ENCODE measurements around the gene ELL2.
"Not testable (repeated sequence)": the region's sequence is repeated elsewhere in the genome, so short reads cannot be mapped to it uniquely, and the experiment has no call there.

Gene ELL2

DNA sequence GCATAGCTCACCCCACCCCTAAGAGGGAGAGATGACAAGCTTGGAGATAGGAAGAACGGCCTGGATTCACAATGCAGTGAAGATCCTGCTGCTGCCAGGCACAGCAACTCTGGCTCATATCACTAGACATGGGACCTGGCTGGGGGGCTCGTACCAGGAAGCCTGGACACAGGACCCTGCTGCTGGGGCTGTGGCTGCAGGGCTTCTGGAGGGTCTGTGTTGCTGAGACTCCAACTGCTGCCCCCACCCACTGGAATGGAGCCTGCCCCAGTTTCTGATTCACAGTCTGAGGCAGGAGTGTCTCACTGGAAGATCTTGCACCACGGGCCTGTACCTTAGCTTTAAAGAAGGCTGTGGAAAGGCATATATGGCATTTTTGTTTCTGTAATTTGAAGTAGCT lies 108.2 kb downstream of the ELL2 start:
- FAIRE-seq = no peak

DNA sequence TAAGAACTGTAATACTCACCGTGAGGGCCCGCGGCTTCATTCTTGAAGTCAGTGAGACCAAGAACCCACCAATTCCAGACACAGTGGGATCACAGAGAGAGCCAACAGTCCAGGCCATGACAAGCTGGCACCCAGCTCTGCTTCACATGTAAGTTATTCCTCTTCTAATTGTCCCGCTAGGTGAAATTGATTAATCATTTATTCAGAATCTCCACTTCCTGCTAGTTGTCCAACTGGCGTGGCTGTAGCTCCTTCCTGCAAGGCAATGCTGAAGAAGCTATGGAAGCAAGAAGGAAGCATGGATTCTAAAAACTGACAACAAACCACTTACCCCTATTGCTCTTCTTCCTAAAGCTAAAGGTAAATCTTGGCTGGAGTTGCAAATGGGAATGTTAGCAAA lies 109.1 kb downstream of the ELL2 start:
- FAIRE-seq = no peak

DNA sequence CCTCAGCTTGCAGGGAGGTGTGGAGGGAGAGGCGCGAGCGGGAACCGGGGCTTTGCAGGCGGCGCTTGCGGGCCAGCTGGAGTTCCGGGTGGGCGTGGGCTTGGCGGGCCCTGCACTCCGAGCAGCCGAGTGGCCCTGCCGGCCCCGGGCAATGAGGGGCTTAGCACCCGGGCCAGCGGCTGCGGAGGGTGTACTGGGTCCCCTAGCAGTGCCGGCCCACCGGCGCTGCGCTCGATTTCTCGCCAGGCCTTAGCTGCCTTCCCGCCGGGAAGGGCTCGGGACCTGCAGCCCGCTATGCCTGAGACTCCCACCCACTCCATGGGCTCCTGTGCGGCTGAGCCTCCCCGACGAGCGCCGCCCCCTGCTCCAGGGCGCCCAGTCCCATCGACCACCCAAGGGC lies 110.5 kb downstream of the ELL2 start:
- not testable (repeated sequence) for FAIRE-seq

DNA sequence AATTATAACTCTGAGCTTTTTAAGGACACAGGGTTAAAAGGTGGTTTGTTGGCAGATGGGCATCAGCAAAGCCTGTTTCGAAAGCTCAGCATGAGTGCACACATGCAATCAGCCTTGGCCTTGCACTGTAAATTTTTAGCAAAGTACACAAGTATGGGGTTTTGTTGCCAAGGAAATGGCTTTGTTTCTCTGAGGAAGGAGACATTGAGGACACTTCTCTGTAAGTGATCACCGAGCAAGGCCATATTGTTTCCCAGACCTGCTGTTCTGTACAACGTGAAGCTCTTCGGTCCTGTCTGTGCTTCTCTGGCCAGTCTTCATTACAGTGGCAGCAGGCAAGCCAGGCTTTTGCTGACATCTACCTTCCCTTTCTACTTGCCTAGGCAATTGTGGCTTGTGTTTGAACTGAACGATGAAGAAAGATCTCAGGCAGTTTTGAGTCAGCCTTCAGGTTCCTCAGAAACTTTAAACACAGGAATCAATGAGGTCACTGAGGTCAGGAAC lies 111.2 kb downstream of the ELL2 start:
- no peak for FAIRE-seq

DNA sequence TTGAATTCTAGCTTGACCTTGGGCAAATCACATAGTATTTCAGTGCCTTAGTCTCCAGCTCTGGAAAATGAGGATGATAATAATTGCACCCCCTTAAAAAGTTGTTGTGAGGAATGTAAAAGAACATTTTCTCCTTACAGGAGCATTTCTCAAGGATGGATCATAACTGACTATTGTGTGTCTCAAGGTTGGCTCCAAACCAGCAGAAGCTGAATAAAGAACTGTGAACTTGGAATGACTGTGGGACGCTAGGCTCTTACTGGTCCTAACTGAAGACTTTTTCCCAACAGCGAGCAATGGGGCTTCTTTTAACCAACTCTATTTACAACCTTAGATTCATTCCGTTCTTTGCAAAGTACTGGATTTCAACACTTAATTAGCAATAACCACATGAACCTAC lies 113.0 kb downstream of the ELL2 start:
- no peak for FAIRE-seq

DNA sequence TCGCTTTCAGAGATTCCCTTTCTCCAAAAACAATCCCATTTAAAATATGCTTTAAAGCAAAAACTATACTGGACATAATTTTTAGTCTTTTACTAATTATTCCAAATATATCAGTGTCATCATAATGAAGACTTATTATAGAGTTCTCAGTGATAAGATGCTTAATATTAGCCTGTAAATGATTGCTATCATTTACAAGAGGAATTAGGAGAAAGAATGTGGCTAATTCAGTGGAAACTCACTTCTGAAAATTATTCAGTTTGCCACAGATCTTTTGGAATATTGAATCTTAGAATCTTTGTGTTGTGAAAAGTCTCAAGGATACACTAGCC lies 114.4 kb downstream of the ELL2 start:
- FAIRE-seq = no peak

DNA sequence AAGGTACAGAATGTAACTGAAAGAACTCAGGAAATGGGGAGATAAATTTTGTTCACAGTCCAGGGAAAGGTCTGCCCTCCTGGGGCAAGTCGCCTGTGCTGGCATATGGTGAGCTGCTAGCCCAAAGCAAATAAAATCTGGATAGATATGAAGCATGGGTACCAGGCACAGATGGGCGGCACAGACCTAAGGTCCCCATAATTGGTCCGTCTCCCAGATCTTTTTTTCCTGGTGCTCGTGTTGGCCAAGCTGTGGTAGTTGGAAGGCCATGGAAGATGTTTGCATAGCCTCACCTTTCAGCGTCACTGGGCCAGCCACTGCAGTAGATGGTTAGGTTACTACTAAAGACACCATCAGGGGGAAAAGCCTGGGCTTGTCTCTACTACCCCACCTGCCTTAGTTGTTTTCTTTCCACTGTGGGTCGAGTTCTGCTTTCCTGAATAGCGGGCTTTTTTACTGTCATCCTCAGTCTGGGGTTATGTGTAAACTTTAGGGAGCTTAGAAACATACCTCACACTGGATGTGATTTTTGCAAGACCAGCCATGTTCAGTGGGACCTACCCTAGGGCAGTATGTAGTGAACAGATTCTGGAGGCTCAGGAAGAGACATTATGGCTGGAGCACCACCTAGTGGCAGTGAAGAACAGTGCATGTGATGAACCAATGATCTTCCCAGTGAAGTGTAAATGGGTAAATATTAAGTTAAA lies 114.9 kb downstream of the ELL2 start:
- no peak for FAIRE-seq

DNA sequence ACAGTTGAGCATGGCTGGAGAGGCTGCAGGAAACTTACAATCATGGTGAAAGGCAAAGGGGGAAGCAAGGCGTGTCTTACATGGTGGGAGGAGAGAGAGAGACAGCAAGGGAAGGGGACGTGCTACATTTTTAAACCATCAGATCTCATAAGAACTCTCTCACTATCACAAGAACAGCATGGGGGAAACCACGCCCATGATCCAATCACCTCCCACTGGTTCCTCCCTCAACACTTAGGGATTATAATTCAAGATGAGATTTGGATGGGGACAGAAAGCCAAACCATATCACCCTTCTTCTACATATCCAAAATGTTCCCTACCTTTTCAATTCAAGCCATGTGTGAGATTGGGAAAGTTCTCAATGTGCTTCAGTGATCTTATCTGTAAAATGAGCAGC lies 116.3 kb downstream of the ELL2 start:
- FAIRE-seq = no peak

DNA sequence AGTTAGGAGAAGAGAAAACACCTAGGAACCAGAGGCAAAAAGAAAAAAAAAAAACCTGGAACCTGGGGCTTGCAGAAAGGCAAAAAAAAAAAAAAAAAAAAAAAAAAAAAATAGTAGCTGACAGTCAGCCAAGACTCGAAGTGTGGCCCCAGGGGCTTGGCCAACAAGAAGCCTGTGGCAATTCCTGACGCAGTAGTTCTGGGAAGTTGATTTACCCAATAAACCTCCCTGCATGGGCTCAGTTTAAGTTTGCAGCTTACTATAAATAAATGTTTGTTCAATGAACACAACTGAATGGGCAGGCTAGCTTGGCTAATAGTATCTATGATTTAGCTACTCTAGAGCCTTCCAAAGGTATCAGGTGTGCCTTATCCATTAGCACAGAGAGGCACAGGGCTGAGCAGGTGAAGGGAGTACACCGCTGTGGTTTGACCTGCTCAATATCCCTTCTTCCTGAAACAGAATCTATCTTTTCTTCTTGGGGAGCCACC lies 117.9 kb downstream of the ELL2 start:
- no peak for FAIRE-seq

DNA sequence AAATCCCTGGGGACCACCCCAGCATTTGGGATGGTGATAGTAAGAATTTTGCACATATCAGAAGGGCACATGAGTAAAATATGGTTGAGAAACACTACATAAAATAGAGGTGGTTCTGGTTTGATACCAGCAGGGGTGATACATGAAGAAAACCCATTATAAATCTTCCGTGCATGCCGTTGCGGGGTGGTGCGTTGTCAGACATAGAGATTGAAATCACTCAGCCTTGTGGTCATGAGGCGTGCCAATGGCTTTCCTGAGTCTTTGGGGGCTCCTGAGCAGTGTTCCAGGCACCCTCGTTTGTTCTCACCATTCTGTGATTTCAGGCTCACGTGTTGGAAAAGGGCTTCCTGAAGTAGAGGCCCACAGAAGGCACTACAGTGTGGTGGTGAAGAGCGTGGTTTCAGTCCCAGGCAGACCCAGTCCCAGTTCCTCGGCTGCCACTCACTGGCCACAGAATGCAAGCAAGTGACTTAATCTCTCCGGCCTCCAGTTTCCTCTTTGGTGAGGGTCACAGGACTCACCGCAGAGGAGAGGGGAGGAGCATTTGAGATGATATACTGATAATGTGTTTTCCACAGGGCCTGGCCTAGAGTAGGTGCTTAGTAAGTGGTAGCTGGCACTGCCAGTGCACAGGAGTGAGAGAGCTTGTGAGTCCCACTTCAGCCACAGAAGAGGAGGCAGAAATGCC lies 118.7 kb downstream of the ELL2 start:
- FAIRE-seq = no peak

DNA sequence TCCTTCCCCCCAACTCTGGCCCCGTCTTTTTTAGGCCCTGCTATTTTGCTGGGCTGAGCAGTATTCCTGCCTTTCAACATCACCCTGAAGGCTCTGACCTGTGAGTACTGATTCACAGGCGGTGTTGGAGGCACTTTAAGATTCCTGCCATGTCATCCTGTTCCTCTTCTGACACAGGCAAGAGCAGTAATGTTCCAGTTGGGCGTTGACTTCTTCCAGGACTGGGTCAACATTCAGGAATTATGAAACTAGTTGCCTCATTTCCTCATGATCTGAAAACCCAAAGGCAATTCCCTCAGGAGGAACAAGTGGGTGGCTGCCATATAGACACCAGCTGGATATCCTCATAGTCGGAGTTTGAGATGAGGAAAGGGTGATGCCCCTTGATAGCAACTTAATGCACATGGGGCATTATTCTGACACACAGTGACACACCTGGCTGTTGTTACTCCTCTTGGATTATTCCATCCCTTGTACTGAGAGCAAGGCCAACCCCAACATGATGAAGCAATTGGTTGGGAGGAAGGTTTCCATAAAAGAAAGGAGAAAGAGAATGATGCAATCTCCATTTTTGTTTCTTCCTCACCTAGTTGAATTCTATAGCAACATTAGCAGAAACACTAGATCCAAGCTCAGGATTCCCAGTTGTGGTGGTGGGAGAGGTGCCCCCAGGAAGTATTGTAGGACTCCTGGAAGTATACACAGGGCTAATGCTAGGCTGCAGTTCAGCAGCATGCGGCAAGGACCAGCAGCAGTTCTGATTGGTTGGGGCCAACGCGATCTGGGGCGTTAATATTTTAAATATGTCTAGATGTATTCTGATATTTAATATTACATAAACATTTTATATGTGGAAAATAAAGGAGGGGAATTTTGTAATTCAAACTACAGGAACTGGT lies 119.5 kb downstream of the ELL2 start:
- FAIRE-seq = no peak

DNA sequence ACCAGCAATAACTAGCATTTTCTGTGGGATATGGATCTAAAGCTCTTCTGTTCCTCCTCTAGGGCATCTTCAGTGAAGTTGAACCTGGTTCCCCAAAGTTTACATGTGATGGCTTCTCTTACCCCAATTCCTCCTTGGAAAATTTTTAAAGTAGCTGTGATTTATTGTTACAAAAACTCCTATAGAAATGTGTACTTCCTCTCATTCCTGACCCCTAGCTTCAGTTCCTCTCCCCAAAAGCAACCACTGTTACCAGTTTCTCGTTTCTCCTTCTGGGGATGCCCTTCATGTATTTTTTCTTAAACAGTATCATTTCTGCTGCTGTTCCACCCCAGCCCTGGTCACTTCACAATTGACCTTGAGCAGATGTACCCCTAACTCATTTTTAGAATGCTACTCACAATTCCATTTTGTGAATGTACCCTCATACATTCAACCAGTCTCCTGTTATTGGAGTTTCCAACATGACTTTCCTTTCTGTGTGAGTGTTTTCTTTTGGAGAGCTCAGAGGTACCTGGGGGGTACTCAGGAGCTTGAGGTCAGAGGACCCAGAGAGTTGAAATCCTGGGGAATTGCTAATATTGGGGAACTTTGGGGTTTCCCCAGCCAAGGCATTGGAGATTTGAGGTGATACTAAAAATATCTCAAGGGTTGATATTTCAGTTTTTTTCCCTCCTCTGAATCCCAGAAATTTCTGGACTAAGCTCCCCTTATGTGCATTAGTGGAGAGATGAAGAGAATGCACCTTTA lies 120.5 kb downstream of the ELL2 start:
- FAIRE-seq = no peak

DNA sequence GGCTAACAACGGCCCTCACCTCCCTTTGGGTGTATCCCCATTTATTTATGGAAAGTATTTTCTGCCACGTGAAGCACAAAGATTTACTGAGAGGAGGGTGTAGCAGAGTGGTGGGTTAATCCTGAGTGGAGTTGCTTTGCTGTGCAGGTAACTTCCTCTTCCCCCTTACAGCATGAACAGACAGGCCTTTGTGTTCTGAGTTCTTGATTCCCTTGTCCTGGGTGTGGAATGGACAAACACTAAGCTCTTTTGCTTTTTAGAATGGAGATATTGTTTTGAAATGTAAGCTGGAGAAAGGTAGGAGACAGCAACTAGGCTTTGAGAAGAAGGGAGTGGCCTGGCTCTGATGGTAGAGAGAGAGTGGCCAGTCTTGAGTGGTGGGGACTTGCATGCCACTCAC lies 122.0 kb downstream of the ELL2 start:
- FAIRE-seq = no peak

DNA sequence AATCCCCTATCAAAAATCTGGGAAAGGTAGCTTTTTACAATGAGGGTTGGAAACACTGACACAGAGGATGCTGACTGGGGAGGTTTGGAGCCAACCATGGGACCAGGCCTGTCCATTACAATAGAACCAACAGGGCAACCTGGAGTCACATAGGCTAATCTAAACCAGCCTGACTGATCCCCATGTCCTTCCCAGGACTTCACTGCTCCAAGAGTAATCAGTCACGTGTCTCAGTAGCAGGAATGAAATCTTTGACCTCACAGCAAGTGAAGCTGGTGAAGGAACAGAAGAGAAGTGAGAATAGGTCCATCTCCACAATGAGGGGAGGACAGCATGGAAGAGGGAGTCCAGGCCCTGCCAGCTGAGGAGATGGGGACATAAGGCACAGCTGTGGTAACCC lies 123.1 kb downstream of the ELL2 start:
- no peak for FAIRE-seq

DNA sequence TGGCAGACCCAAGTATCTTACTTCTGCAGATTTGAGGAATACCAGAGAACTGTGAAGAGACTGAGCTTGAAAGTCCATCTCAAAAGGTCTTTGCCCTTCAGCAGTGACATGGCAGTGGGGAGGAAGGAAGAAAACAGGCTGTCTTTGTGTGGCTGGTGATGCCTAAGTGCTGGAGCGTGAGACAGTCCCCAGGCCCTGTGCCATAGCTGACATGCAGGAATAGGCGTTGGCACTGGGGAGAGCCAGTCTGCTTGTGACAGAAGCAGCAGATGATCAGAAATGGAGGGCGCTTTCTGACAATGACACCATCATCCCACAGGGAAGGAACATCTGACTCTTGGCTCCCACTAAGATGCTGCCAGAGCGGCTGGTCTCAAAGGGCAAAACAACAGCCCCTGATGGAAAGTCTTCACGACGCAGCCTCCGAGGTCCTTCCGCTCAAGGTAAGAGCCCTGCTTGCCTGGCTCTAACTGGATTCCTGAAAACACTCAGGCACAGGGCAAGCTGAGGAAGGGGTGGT lies 123.6 kb downstream of the ELL2 start:
- no peak for FAIRE-seq

DNA sequence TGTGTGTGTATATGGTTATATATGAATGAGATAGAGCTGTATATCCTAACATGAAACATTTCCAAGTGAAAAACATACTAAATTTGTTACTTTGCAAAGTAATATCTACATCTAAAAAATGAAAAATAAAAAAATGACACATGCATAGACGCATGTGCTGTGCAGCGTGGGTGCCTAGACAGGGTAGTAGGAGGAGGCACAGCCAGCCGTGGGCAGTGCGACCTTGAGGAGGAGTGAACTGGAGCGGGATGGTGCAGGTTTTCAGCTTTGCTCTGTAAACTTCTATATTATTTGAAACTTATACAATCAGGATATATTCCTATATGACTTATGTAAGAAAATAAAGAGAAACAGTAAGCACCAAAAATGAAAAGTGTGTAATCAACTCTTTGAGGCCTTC lies 124.2 kb downstream of the ELL2 start:
- FAIRE-seq = no peak

DNA sequence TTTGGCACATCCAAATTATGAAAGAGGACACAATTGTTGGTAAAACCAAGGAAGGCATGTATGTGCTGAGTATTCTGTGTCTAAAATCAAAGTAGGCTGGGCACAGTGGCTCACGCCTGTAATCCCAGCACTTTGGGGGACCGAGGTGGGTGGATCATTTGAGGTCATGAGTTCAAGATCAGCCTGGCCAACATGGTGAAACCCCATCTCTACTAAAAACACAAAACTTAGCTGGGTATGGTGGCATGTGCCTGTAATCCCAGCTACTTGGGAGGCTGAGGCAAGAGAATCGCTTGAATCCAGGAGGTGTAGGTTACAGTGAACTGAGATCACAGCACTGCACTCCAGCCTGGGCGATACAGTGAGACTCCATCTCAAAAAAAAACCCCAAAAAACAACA lies 124.7 kb downstream of the ELL2 start:
- not testable (repeated sequence) for FAIRE-seq

DNA sequence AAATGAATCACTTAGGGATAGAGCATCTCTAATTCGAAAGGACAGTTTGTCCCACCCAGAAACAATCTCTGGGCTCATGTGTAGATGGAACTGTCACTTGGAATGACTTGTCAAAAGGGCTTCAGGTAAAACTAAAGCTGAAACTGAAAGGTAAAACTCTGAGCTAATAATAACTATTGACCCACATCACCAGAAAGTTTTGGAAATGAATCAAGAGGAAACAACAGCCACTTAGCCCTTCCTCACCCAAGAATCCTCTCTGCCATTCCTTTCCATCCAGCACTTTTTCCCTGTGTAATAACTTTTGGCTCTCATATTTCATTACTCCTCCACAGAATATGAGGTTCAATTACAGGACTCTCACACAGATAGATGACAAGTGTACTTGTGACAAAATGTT lies 125.1 kb downstream of the ELL2 start:
- FAIRE-seq = no peak

DNA sequence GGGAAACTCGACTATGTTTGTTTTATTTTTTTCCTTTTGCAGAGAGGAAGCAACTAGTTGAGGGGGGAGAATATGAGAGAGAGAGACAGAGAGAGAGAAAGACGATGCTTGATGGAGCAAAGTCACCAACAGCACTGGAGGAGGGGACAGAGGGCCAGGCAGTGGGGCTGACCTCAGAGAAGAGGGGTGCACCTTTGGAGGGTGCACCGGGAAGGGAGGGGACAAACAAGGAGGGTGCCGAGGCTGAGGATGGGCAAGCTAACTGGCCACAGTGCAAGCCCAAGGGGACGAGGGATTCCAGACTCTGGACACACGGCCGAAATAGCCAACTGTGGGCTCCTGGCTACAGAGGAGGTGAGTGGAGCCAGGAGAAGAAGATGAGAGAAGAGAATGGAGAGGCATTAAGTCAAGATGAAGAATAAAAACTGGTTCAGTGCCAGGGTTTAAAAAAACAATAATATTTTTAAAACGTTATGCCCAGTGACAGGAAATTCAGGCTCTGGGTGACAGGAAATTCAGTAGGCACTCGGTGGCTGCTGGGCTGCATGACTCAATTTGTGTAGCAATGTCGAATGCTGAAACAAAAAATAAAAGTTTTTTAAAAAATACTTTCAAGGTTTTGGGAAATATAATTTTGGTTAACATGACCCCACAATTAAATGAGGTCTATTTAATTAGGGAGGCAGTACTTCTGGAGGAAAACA lies 125.8 kb downstream of the ELL2 start:
- no peak for FAIRE-seq
